Esophagus muscularis mucosa (tissue), 3 donors: Measurements from ENCODE around the gene GNMT.

Source experiments
- CTCF ChIP-seq, 3 experiments: fragments of 200-600 bp in 2 of 3; fragments of 450-650 bp in 1 of 3; sonication (generic) in 2 of 3; IDR thresholded peaks; one replicate each; pipeline ENCODE4 v1.5.1; 2017 to 2019; ENCODE audit warnings: antibody characterized with exemption in 3 of 3, mild to moderate bottlenecking in 2 of 3, moderate library complexity in 1 of 3
- EP300 ChIP-seq: sonication (generic); formaldehyde crosslinking; IDR thresholded peaks from one replicate; pipeline ENCODE4 v1.6.1; 2017; ENCODE audit warnings: antibody characterized with exemption

GRCh38 chr6:42932412-42932811, 28.1 kb upstream of the GNMT start:
- no peak for TF ChIP-seq EP300
- no peak for TF ChIP-seq CTCF (IDR thresholded peaks at IDR 0.05)
